H1 (cell line): ENCODE results near the gene DOCK3. TPM values are rescaled to one million over a fixed set of nuclear protein-coding genes. Genes with fewer than 3 reads are reported as not detected.

Source experiments
- ASH2L ChIP-seq: fragments of 200-600, 300-600 bp; sonication (generic); IDR thresholded peaks from one replicate; pipeline ENCODE4 v1.7.1; 2017; ENCODE audit warnings: low read length
- BCL11A ChIP-seq, 2 experiments: IDR thresholded peaks; one replicate each; pipeline ENCODE4 v1.6.1; 2011; ENCODE audit warnings: low read depth in 2 of 2, low read length in 2 of 2, mild to moderate bottlenecking in 2 of 2
- E2F6 ChIP-seq: IDR thresholded peaks from 2 replicates; pipeline ENCODE4 v1.6.1; 2012; ENCODE audit warnings: inconsistent platforms
- KDM4A ChIP-seq: IDR thresholded peaks from one replicate; pipeline ENCODE4 v1.7.1; 2012; ENCODE audit warnings: low read depth, mild to moderate bottlenecking, moderate library complexity, low read length, inconsistent platforms; ENCODE audit not compliant: severe bottlenecking
- RBBP5 ChIP-seq: IDR thresholded peaks from 2 replicates; pipeline ENCODE4 v1.7.1; 2012; ENCODE audit warnings: low read depth, mild to moderate bottlenecking, inconsistent platforms, low read length, moderate library complexity, borderline replicate concordance
- SP2 ChIP-seq: IDR thresholded peaks from 2 replicates; pipeline ENCODE4 v1.6.1; 2012; ENCODE audit warnings: mild to moderate bottlenecking, low read length, inconsistent platforms
- SRF ChIP-seq: IDR thresholded peaks from 2 replicates; pipeline ENCODE4 v1.6.1; 2011; ENCODE audit warnings: mild to moderate bottlenecking, low read depth, low read length, moderate library complexity
- polyA plus RNA-seq, 7 experiments: library from polyadenylated mRNA; depleted of rRNA in 3 of 7; stranded (reverse) in 5 of 7; unstranded in 2 of 7; fragments of >200 nt in 5 of 7; fragments of 200-250 nt in 2 of 7; gene quantifications; 1 replicate in 5 of 7; 2 replicates in 1 of 7; 4 replicates in 1 of 7; pipeline versions ENCODE4 v1.2.1 to v1.2.3, GENCODE V29; 2011 to 2013; ENCODE audit warnings: missing spikeins in 2 of 7, mixed read lengths in 2 of 7
- total RNA-seq: library from RNA; stranded (reverse); fragmentation: NEBNext Ultra II Directional; extraction: Animal tissue kit (Norgen Biotek cat#: 25700); gene quantifications from 2 replicates; pipeline ENCODE4 v1.2.1, GENCODE V29; 2021

Gene DOCK3
- total and polyA plus RNA-seq, 2 of the 8 experiments (the other 6 are each of a cell fraction or from before 2014, with no cell fraction given), result 2.7 to 5.0 TPM

GRCh38 chr3:51386159-51386851, 711.6 kb downstream of the DOCK3 start (continued):
- TF ChIP-seq BCL11A (IDR thresholded peaks at IDR 0.05; ENCODE audit: low read depth in 2 of 2, low read length in 2 of 2) (no peak), SP2 (no peak), E2F6 (no peak), KDM4A (no peak), SRF (no peak), ASH2L (no peak), RBBP5 (no peak)
